H9 (cell line): ENCODE results near the gene URB1. TPM values are rescaled to one million over a fixed set of nuclear protein-coding genes. Genes with fewer than 3 reads are reported as not detected.

Source experiments
- DNase-seq: peaks from one replicate; pipeline ENCODE4 v3.0.0-alpha.2; 2017
- H2AFZ ChIP-seq: one replicate; pipeline ENCODE4 v1.6.1; 2013; ENCODE audit warnings: mild to moderate bottlenecking, low read length, control low read depth, moderate library complexity
- H2AK5ac ChIP-seq: 2 replicates; pipeline ENCODE4 v1.6.1; 2013; ENCODE audit warnings: low read length, control low read depth, mixed read lengths; ENCODE audit not compliant: insufficient read length
- H2BK120ac ChIP-seq: one replicate; pipeline ENCODE4 v1.6.1; 2013; ENCODE audit warnings: low read depth, mild to moderate bottlenecking, low read length, control low read depth, inconsistent platforms; ENCODE audit not compliant: poor library complexity, severe bottlenecking
- H2BK12ac ChIP-seq: 2 replicates; pipeline ENCODE4 v1.6.1; 2013; ENCODE audit warnings: low read length, control low read depth, mixed read lengths, low read depth; ENCODE audit not compliant: insufficient read length
- H2BK15ac ChIP-seq: 2 replicates; pipeline ENCODE4 v1.6.1; 2013; ENCODE audit warnings: low read depth, low read length, control low read depth
- H2BK20ac ChIP-seq: one replicate; pipeline ENCODE4 v1.6.1; 2013; ENCODE audit warnings: low read depth, mild to moderate bottlenecking, low read length, control low read depth, inconsistent platforms; ENCODE audit not compliant: poor library complexity, severe bottlenecking
- H2BK5ac ChIP-seq: 2 replicates; pipeline ENCODE4 v1.6.1; 2013; ENCODE audit warnings: low read length, control low read depth, mixed read lengths; ENCODE audit not compliant: insufficient read length
- H3K14ac ChIP-seq: 2 replicates; pipeline ENCODE4 v1.6.1; 2013; ENCODE audit warnings: low read length, control low read depth; ENCODE audit not compliant: insufficient read depth
- H3K18ac ChIP-seq: 2 replicates; pipeline ENCODE4 v1.6.1; 2013; ENCODE audit warnings: low read depth, mild to moderate bottlenecking, mixed read lengths, low read length, control low read depth; ENCODE audit not compliant: insufficient read length
- H3K23ac ChIP-seq: 2 replicates; pipeline ENCODE4 v1.6.1; 2013; ENCODE audit warnings: low read length, control low read depth, mixed read lengths, low read depth; ENCODE audit not compliant: insufficient read length
- H3K23me2 ChIP-seq: 2 replicates; pipeline ENCODE4 v1.6.1; 2013; ENCODE audit warnings: low read depth, mild to moderate bottlenecking, mixed read lengths, low read length, control low read depth; ENCODE audit not compliant: insufficient read length, poor library complexity, severe bottlenecking
- H3K27ac ChIP-seq: 2 replicates; pipeline ENCODE4 v1.5.1; 2013; ENCODE audit warnings: low read length, control low read depth, mixed read lengths, low read depth; ENCODE audit not compliant: insufficient read length
- H3K27me3 ChIP-seq: 2 replicates; pipeline ENCODE4 v1.6.1; 2013; ENCODE audit warnings: low read length, control low read depth, inconsistent platforms; ENCODE audit not compliant: insufficient read depth
- H3K4ac ChIP-seq: 2 replicates; pipeline ENCODE4 v1.6.1; 2013; ENCODE audit warnings: low read depth, mild to moderate bottlenecking, control low read depth, inconsistent platforms, low read length, moderate library complexity
- H3K4me1 ChIP-seq: 2 replicates; pipeline ENCODE4 v1.6.1; 2013; ENCODE audit warnings: low read length, control low read depth, inconsistent platforms; ENCODE audit not compliant: insufficient read depth
- H3K4me2 ChIP-seq: 2 replicates; pipeline ENCODE4 v1.6.1; 2013; ENCODE audit warnings: low read length, control low read depth, mixed read lengths; ENCODE audit not compliant: insufficient read length, insufficient read depth
- H3K56ac ChIP-seq: 2 replicates; pipeline ENCODE4 v1.6.1; 2013; ENCODE audit warnings: low read depth, mild to moderate bottlenecking, mixed read lengths, low read length, control low read depth; ENCODE audit not compliant: insufficient read length
- H3K79me1 ChIP-seq: 2 replicates; pipeline ENCODE4 v1.6.1; 2013; ENCODE audit warnings: low read depth, mild to moderate bottlenecking, moderate library complexity, low read length, control low read depth, inconsistent platforms; ENCODE audit not compliant: insufficient read depth, poor library complexity, severe bottlenecking
- H3K79me2 ChIP-seq: 2 replicates; pipeline ENCODE4 v1.6.1; 2013; ENCODE audit warnings: low read length, control low read depth, inconsistent platforms; ENCODE audit not compliant: insufficient read depth
- H3K9ac ChIP-seq: 2 replicates; pipeline ENCODE4 v1.6.1; 2013; ENCODE audit warnings: low read length, control low read depth, mixed read lengths; ENCODE audit not compliant: insufficient read length; ENCODE audit errors: extremely low read depth
- H3K9me3 ChIP-seq: one replicate; pipeline ENCODE4 v1.6.1; 2013; ENCODE audit warnings: low read depth, low read length, inconsistent platforms; ENCODE audit not compliant: control insufficient read depth
- H3T11ph ChIP-seq: one replicate; pipeline ENCODE4 v1.6.1; 2013; ENCODE audit warnings: mild to moderate bottlenecking, low read length, control low read depth, inconsistent platforms
- H4K20me1 ChIP-seq: one replicate; pipeline ENCODE4 v1.6.1; 2013; ENCODE audit not compliant: control insufficient read depth, insufficient read length, insufficient read depth
- H4K5ac ChIP-seq: 2 replicates; pipeline ENCODE4 v1.6.1; 2013; ENCODE audit warnings: low read depth, mild to moderate bottlenecking, mixed read lengths, low read length, control low read depth; ENCODE audit not compliant: insufficient read length
- H4K8ac ChIP-seq: replicated peaks from 2 replicates; pipeline ENCODE4 v1.6.1; 2013; ENCODE audit warnings: low read length, control low read depth, mixed read lengths, low read depth; ENCODE audit not compliant: insufficient read length
- H4K91ac ChIP-seq: 2 replicates; pipeline ENCODE4 v1.6.1; 2013; ENCODE audit warnings: low read depth, mild to moderate bottlenecking, moderate library complexity, mixed read lengths, low read length, control low read depth; ENCODE audit not compliant: insufficient read length
- H3K27ac Mint-ChIP-seq, 3 experiments: 2 replicates in 2 of 3; 3 replicates in 1 of 3; pipeline ENCODE4 v1.8.0; 2020 to 2021; ENCODE audit warnings: mixed read lengths in 3 of 3, mild to moderate bottlenecking in 1 of 3, moderate library complexity in 1 of 3
- H3K27me3 Mint-ChIP-seq: 2 replicates; pipeline ENCODE4 v1.8.0; 2021; ENCODE audit warnings: low read depth, mild to moderate bottlenecking, moderate library complexity, mixed read lengths
- H3K36me3 Mint-ChIP-seq, 3 experiments: 2 replicates in 2 of 3; 3 replicates in 1 of 3; pipeline ENCODE4 v1.8.0; 2020 to 2021; ENCODE audit warnings: low read depth in 3 of 3, mixed read lengths in 3 of 3; ENCODE audit not compliant: insufficient read depth in 1 of 3
- H3K4me1 Mint-ChIP-seq, 2 experiments: 2 replicates each; pipeline ENCODE4 v1.8.0; 2020; ENCODE audit warnings: mixed read lengths in 2 of 2
- H3K4me3 Mint-ChIP-seq, 2 experiments: 2 replicates in 1 of 2; 3 replicates in 1 of 2; pipeline ENCODE4 v1.8.0; 2020 to 2021; ENCODE audit warnings: mild to moderate bottlenecking in 2 of 2, mixed read lengths in 2 of 2, moderate library complexity in 1 of 2
- H3K9me3 Mint-ChIP-seq, 2 experiments: 2 replicates in 1 of 2; 3 replicates in 1 of 2; pipeline ENCODE4 v1.8.0; 2020; ENCODE audit warnings: mild to moderate bottlenecking in 2 of 2, mixed read lengths in 2 of 2, moderate library complexity in 1 of 2
- CTCF ChIP-seq: fragments of 200-600 bp; sonication (generic); conservative IDR thresholded peaks from 3 replicates; pipeline ENCODE4 v1.8.0; 2021; ENCODE audit warnings: antibody characterized with exemption, mild to moderate bottlenecking
- WGBS: extraction: QIAGEN DNeasy Blood & Tissue Kit; methylation state at CpG from one replicate; pipeline ENCODE4 v1.1.7; 2013; ENCODE audit warnings: missing lambda C conversion rate, low lambda C conversion rate, mixed read lengths; ENCODE audit not compliant: insufficient read length; ENCODE audit errors: extremely low coverage; 5-methylcytosine and 5-hydroxymethylcytosine counted together
- total RNA-seq: library from RNA; stranded (reverse); gene quantifications from 2 replicates; pipeline ENCODE4 v1.2.1, GENCODE V29; 2021

Gene URB1
- total RNA-seq, 1 experiment from 2014 or later = 23.5 TPM

- no peak overlapping the region for H2AK5ac ChIP-seq
- H3K14ac ChIP-seq = no peak overlapping the region
- H2BK15ac ChIP-seq = no peak overlapping the region
- H3K4me1 Mint-ChIP-seq = no peaks in the 10 kb centered on the region
- no peak overlapping the region for H2AFZ ChIP-seq
- H3K79me1 ChIP-seq = no peaks in the 10 kb centered on the region
- H3K36me3 Mint-ChIP-seq = peaks cover 36 to 94% (median 82%) of the 10 kb centered on the region in 3 experiments
- H3K27me3 Mint-ChIP-seq = no peaks in the 10 kb centered on the region
- no peak overlapping the region for H2BK5ac ChIP-seq
- no peak overlapping the region for H4K91ac ChIP-seq
- H2BK20ac ChIP-seq = no peak overlapping the region
- H3K27me3 ChIP-seq = no peaks in the 10 kb centered on the region
- no peak overlapping the region for H3K27ac ChIP-seq
- no peak overlapping the region for H3K9ac ChIP-seq
- no peak overlapping the region for H3K4me3 Mint-ChIP-seq
- H3K9me3 Mint-ChIP-seq = no peaks in the 10 kb centered on the region
- no CpG with 5 or more reads among the region's 7 CpGs for WGBS
- no peak overlapping the region for H3K4me2 ChIP-seq
- no peak overlapping the region for H3K4ac ChIP-seq
- H3K27ac Mint-ChIP-seq = no peak overlapping the region
- H2BK12ac ChIP-seq = no peak overlapping the region
- H4K20me1 ChIP-seq = no peaks in the 10 kb centered on the region
- no peak overlapping the region for H3T11ph ChIP-seq
- H2BK120ac ChIP-seq = no peak overlapping the region
- no peak overlapping the region for H3K56ac ChIP-seq
- H3K23me2 ChIP-seq = no peaks in the 10 kb centered on the region
- no peak overlapping the region for H3K18ac ChIP-seq
- TF ChIP-seq CTCF = no peak
- no peaks in the 10 kb centered on the region for H3K79me2 ChIP-seq
- H3K23ac ChIP-seq = no peak overlapping the region
- no peak for DNase-seq
- no peak overlapping the region for H4K8ac ChIP-seq
- no peaks in the 10 kb centered on the region for H3K9me3 ChIP-seq
- no peaks in the 10 kb centered on the region for H3K4me1 ChIP-seq
- H4K5ac ChIP-seq = no peak overlapping the region
These were observed 73.8 kb downstream of the URB1 start for GRCh38 chr21:32319012-32319411.
